ENCODE measurements around the gene DNPH1.

DNPH1 gene

DNA sequence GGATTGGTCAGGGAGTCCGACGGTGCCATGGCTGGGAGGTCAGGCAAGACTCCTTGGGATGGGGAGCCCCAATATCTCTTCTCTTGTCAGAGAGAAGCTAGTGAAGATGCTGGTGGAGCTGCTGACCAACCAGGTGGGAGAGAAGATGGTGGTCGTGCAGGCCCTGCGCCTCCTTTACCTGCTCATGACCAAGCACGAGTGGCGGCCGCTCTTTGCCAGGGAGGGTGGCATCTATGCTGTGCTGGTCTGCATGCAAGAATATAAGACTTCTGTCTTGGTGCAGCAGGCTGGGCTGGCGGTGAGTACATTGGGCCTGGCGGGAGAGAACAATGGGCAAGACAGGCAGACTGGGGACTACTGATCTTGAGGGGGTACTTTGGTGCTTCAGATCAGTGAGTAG, 36.4 kb downstream of the DNPH1 start:
- Histone ChIP-seq H3K4me1 (ENCODE audit: insufficient read depth, low read length, severe bottlenecking) (no peaks in the 10 kb centered on the region), H3K9me2 (ENCODE audit: low read depth, low read length) (no peaks in the 10 kb centered on the region), H3K9ac (ENCODE audit: low read length) (no peak overlapping the region), H3K79me2 (ENCODE audit: insufficient read depth, low read length) (no peaks in the 10 kb centered on the region), H3F3A (ENCODE audit: insufficient read depth, low read length) (no peaks in the 10 kb centered on the region), H3K27ac (ENCODE audit: low read depth, low read length, poor library complexity, severe bottlenecking) (no peak overlapping the region), H3K4me2 (ENCODE audit: low read length) (no peak overlapping the region), H2AFZ (ENCODE audit: low read length) (no peak overlapping the region), H3K36me3 (ENCODE audit: insufficient read depth, low read length) (peaks cover 36% of the 10 kb centered on the region), H4K20me1 (ENCODE audit: insufficient read depth, low read length) (no peaks in the 10 kb centered on the region), H3K4me3 (ENCODE audit: low read depth, low read length, poor library complexity, severe bottlenecking) (no peak overlapping the region), H3K27me3 (ENCODE audit: insufficient read depth, low read length) (no peaks in the 10 kb centered on the region), H3K9me3 (ENCODE audit: low read length) (no peaks in the 10 kb centered on the region)
- no peak for TF ChIP-seq EZH2 (IDR thresholded peaks at IDR 0.05; ENCODE audit: borderline replicate concordance, low read length)
- TF ChIP-seq, protein P1, sequence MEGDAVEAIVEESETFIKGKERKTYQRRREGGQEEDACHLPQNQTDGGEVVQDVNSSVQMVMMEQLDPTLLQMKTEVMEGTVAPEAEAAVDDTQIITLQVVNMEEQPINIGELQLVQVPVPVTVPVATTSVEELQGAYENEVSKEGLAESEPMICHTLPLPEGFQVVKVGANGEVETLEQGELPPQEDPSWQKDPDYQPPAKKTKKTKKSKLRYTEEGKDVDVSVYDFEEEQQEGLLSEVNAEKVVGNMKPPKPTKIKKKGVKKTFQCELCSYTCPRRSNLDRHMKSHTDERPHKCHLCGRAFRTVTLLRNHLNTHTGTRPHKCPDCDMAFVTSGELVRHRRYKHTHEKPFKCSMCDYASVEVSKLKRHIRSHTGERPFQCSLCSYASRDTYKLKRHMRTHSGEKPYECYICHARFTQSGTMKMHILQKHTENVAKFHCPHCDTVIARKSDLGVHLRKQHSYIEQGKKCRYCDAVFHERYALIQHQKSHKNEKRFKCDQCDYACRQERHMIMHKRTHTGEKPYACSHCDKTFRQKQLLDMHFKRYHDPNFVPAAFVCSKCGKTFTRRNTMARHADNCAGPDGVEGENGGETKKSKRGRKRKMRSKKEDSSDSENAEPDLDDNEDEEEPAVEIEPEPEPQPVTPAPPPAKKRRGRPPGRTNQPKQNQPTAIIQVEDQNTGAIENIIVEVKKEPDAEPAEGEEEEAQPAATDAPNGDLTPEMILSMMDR (IDR thresholded peaks at IDR 0.05; ENCODE audit: low read length), result no peak

- TF ChIP-seq, protein P1 (IDR thresholded peaks at IDR 0.05; ENCODE audit: low read length), result no peak
- TF ChIP-seq EZH2 (IDR thresholded peaks at IDR 0.05; ENCODE audit: borderline replicate concordance, low read length), result no peak
- no peaks in the 10 kb centered on the region for H3K4me1 ChIP-seq (ENCODE audit: insufficient read depth, low read length, severe bottlenecking)
- H3K9me2 ChIP-seq (ENCODE audit: low read depth, low read length), result no peaks in the 10 kb centered on the region
- H2AFZ ChIP-seq (ENCODE audit: low read length), result no peak overlapping the region
- H3K36me3 ChIP-seq (ENCODE audit: insufficient read depth, low read length), result peaks cover 44% of the 10 kb centered on the region
- no peaks in the 10 kb centered on the region for H4K20me1 ChIP-seq (ENCODE audit: insufficient read depth, low read length)
- H3K4me3 ChIP-seq (ENCODE audit: low read depth, low read length, poor library complexity, severe bottlenecking), result no peak overlapping the region
- no peak overlapping the region for H3K4me2 ChIP-seq (ENCODE audit: low read length)
- H3F3A ChIP-seq (ENCODE audit: insufficient read depth, low read length), result no peaks in the 10 kb centered on the region
- H3K27ac ChIP-seq (ENCODE audit: low read depth, low read length, poor library complexity, severe bottlenecking), result no peak overlapping the region
- no peaks in the 10 kb centered on the region for H3K79me2 ChIP-seq (ENCODE audit: insufficient read depth, low read length)
- no peaks in the 10 kb centered on the region for H3K9me3 ChIP-seq (ENCODE audit: low read length)
- H3K27me3 ChIP-seq (ENCODE audit: insufficient read depth, low read length), result no peaks in the 10 kb centered on the region
- no peak overlapping the region for H3K9ac ChIP-seq (ENCODE audit: low read length)
Measured at GRCh38 chr6:43189776-43190304, 39.4 kb downstream of the DNPH1 start.

GRCh38 chr6:43188426-43188825, 40.9 kb downstream of the DNPH1 start:
- H3K27ac ChIP-seq (ENCODE audit: low read depth, low read length, poor library complexity, severe bottlenecking), result no peak overlapping the region
- no peak overlapping the region for H3K9ac ChIP-seq (ENCODE audit: low read length)
- H3F3A ChIP-seq (ENCODE audit: insufficient read depth, low read length), result no peaks in the 10 kb centered on the region
- TF ChIP-seq, protein P1 (IDR thresholded peaks at IDR 0.05; ENCODE audit: low read length), result no peak
- no peak for TF ChIP-seq EZH2 (IDR thresholded peaks at IDR 0.05; ENCODE audit: borderline replicate concordance, low read length)
- no peaks in the 10 kb centered on the region for H3K9me3 ChIP-seq (ENCODE audit: low read length)
- no peak overlapping the region for H2AFZ ChIP-seq (ENCODE audit: low read length)
- no peaks in the 10 kb centered on the region for H4K20me1 ChIP-seq (ENCODE audit: insufficient read depth, low read length)
- no peaks in the 10 kb centered on the region for H3K9me2 ChIP-seq (ENCODE audit: low read depth, low read length)
- H3K4me2 ChIP-seq (ENCODE audit: low read length), result no peak overlapping the region
- H3K79me2 ChIP-seq (ENCODE audit: insufficient read depth, low read length), result no peaks in the 10 kb centered on the region
- H3K4me3 ChIP-seq (ENCODE audit: low read depth, low read length, poor library complexity, severe bottlenecking), result no peak overlapping the region
- no peaks in the 10 kb centered on the region for H3K27me3 ChIP-seq (ENCODE audit: insufficient read depth, low read length)
- peaks cover 44% of the 10 kb centered on the region for H3K36me3 ChIP-seq (ENCODE audit: insufficient read depth, low read length)
- H3K4me1 ChIP-seq (ENCODE audit: insufficient read depth, low read length, severe bottlenecking), result peaks cover 1% of the 10 kb centered on the region

Data from OCI-LY1 (cell line).